GM18502 (cell line): ENCODE data around the gene THAP8.

Experiments
- ATAC-seq: cut with Tn5 transposase; IDR thresholded peaks from one replicate; pipeline ENCODE4 v1.9.1; 2021; ENCODE audit warnings: mild to moderate bottlenecking; ENCODE audit not compliant: unreplicated experiment, poor library complexity

The THAP8 gene, protein sequence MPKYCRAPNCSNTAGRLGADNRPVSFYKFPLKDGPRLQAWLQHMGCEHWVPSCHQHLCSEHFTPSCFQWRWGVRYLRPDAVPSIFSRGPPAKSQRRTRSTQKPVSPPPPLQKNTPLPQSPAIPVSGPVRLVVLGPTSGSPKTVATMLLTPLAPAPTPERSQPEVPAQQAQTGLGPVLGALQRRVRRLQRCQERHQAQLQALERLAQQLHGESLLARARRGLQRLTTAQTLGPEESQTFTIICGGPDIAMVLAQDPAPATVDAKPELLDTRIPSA

DNA sequence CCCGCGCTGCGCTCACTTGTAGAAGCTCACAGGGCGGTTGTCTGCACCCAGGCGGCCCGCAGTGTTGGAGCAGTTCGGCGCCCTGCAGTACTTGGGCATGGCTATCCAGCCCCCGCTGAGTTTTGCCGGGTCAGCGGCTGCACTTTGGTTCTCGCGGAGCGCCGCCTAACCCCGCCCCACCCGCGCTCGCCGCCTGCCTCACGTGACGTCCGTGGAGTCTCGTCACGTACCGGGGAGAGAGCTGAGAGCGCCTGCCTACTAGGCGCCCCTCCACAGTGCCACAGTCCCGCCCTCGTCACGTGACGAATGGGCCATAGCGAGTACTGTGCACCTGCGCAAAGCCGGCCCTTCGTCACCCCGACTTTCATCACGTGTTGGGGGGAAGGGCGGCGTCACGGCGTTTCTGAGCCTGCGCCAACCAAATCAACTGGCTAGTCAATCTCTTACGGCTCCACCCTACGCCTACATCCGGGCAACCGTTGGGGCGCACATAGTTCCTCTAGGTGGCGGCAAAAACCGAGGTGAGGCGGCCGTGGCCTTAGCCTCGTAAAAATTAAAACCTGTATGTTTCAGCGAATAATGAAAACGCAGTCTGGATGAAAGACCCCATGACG is at the start of gene THAP8:
Gene THAP8 (minus strand): TSS at position 167 of the 614 bp plus-strand sequence. CDS start 68 bp downstream, at position 99.
- peak; percentile 84 for ATAC-seq

DNA sequence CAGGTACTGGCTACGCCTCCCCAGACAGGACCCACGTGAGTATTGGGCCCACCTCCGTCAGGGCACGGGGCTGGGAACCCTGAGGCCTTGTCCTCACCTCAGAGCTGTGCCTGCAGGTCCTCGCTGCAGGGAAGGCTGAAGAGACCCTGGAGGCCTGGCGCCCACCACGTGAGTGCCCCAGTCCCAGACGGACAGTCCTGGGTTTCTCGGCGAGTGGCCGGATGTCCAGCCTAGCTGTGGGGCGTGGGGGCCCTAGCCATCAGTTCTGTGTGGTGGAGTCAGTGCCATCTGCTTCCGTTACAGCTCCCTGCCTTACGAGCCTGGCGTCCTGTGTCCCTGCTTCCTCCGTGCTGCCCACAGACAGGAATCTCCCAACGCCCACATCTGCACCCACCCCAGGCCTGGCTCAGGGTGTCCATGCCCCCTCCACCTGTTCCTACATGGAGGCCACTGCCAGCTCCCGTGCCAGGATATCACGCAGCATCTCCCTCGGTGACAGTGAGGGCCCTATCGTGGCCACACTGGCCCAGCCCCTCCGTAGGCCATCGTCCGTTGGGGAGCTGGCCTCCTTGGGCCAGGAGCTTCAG is 49.0 kb upstream of the THAP8 start:
- no peak for ATAC-seq

DNA sequence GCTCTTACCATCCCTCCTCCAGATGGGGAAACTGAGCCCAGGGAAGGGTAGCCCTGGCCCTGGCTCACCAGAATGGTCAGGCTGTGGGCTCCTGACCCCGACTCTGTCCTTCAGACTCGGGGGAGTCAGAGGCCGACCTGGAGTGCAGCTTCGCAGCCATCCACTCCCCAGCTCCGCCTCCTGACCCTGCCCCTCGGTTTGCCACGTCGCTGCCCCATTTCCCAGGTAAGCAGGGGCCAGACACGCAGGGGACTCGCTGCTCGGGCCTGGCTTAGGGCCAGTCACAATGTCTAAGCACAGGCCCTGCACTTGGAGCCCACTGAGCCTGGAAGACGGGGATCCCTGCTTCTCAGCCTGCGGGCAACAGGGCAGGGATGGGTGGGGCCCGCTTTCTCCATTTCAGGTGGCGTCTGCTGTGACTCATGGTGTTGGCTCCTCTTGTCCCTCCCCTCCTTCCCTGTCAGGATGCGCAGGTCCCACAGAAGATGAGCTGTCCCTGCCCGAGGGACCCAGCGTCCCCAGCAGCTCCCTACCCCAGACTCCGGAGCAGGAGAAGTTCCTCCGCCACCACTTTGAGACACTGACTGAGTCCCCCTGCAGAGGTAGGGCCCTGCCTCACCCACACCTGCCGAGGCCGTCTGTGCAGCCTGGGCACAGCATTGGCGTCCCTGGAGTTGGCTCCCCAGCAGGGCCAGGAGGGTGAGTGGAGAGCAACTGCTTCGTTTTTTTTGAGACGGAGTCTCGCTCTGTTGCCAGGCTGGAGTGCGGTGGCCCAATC is 47.7 kb upstream of the THAP8 start:
- no peak for ATAC-seq

DNA sequence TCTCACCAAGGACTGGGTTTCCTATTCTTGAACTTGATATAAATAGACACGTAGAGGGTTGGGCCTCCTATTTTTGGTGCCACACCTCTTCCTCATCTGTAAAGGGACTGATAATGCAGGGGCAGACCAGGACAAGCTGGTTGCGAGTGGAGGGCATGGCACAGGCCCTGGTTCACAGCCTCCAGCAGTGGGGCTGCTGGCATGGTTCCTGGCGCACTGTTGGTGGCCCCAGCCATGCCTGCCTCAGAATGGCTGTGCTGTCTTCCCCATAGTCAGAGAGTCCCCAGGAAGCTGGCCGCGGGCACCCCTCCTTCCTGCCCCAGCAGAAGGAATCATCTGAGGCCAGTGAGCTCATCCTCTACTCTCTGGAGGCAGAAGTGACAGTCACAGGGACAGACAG is 46.4 kb upstream of the THAP8 start:
- no peak for ATAC-seq

DNA sequence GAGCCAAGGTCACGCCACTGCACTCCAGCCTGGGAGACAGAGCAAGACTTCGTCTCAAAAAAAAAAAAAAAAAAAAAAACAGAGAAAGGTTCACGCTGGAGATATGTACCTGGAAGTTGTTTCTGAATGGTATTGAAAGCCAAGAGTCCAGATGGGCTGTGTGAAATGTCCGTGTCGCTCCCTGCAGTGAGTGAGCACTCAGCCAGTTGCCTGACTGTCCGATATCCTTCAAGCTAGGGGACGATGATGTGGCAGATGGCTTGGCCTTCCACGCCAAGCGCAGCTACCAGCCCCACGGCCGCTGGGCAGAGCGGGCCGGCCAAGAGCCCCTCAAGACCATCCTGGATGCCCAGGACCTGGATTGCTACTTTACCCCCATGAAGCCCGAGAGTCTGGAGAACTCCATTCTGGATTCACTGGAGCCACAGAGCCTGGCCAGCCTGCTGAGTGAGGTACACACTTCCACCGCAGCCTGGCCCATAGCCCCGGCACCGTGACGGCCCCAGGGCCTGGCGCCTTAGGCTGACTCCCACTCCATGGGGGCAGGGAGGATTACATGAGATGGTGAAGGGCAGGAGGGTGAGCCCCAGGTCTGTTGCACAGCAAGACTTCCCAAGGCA is 45.2 kb upstream of the THAP8 start:
- ATAC-seq: no peak

DNA sequence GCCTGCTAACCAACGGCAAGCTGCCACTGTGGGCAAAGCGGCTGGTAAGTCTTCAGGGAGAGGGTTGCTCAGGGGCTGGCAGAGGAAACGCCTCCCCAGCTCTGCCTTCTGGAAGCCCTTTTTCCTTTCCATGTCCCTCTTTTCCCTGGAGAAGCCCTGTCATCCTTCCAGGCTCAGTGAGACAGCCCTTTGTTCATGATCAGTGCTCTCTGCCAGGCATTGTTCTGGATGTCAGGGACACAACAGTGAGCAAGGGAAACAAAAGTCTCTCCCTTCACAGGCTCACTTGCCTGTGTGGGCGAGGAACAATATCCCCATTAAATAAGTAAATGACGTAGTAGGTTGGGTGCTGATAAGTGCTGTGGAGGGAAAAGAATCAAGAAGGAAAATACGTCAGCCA is 43.0 kb upstream of the THAP8 start:
- ATAC-seq: no peak

DNA sequence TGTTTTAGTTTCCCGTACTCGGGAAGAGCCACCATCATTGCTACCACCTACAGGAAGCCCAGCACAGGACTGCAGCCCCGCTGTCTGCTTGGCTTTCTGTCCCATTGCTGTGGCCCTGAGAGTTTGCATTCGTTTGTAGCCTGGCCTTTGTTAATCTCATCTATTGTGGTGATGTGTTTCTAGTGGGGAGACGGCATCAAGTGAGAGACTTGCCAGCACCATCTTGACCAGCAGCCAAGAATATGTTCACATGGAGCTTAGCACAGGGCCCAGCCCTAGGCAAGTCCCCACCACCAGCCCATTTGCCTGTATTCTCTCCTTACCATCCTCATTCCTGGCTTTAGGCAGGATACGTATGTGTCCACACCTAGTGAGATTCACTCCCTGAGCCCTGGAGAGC is 39.6 kb upstream of the THAP8 start:
- ATAC-seq: no peak

DNA sequence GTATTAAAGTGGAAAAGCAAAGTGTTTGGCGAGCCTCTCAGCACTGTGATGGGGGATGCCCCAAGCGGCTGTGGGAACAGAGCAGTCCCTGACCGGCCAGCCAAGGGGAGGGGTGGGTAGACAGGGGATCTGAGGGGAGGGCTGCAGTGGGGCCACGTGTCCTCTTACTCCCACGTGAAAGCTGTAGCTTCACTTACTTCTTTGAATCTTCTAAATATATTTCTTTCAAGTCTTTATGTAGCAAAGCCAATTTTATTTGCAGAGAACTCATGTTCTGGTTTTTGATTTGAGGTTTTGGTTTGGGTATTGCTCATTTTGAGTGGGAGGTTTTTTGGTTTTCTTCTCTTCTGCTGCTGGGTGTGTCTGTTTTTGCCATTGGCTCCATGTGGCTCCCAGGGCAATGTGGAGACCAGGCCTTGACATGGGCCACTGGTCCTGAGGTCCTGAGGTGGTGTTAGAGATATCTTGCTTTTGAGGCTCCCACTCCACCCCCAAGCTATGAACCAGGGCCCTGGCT is 39.1 kb upstream of the THAP8 start:
- no peak for ATAC-seq

DNA sequence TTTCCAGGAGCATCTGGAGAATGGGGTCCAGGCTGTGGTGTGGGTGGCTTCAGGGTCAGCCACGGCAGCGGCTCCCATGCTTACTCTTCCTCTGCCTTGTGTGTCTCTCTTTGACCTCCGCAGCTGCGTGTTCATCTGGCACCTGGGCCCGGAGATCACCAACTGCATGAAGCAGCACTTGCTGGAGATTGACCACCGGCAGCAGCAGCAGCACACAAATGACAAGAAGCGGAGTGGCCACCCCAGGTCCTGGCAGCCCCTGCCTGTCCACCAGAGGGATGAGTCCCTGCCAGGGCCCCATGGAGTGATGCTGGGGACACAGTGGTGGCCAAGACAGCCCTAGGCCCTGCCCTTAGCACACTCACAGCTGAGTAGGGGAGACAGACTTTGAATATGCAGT is 38.5 kb upstream of the THAP8 start:
- no peak for ATAC-seq

DNA sequence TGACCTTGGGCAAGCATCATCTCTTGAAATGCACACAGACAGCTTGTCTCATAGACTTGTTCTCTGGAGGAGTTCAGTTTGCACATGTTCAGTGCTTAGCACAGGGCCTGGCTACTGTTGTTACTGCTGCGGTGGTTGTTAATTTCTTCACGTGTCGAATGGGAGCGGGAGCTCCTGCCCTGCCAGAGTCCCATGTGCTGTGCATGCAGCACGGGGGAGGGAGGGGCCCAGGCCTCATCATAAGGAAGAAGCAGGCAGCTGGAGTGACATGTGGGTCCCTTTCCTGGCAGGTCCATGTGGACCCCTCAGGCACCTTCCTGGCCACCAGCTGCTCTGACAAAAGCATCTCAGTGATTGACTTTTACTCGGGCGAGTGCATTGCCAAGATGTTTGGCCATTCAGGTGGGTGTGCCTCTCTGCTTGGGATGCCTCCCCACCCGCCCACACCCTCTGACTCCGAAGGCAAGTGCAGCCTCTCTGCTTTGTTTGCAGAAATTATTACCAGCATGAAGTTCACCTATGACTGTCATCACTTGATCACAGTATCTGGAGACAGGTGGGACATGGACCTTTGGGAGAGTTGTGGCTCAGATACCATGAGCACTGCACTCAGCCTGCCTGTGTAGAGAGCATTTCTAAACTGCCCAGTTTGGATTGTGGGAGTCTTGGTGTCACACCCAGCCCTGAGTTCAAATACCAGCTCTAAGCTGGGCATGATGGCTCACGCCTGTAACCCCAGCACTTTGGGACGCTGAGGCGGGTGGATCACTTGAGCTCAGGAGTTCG is 37.0 kb upstream of the THAP8 start:
- no peak for ATAC-seq

DNA sequence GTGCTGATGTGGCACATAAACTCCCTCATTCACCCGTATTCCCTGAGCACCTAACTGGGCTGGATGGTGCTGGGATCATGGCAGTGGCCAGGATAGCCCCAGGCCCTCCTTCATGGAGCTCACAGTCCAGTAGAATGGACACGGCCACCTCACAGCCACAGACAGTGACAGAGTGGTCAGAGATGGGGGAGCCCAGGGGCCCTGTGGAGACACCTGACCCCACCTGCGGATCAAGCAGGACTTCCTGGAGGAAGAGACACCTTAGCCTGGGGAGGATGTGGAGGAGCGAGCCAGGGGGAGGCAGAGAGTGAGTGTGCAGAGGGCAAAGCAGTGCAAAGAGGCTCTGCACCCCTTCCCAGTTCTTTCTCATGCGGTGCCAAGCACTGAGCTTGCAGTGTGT is 35.8 kb upstream of the THAP8 start:
- no peak for ATAC-seq

DNA sequence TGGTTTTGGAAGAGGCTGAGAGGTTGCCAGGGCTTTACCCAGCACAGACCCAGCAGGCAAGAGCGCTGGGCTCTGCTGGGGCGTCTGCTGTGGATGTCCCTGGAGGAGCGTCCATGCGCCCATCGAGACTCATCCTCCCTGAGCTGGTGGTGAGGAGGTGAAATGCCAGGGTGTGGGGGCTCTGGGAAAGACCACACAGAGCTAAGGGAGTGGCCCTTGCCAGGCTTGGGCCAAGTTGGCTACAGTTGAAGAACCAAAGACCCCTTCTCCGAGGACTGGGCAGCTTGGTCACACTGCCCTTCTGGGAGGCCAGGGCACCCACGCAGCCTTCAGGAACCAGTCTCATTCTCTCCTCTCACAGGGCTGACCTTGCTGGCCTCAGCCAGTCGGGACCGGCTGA is 32.2 kb upstream of the THAP8 start:
- ATAC-seq: no peak

DNA sequence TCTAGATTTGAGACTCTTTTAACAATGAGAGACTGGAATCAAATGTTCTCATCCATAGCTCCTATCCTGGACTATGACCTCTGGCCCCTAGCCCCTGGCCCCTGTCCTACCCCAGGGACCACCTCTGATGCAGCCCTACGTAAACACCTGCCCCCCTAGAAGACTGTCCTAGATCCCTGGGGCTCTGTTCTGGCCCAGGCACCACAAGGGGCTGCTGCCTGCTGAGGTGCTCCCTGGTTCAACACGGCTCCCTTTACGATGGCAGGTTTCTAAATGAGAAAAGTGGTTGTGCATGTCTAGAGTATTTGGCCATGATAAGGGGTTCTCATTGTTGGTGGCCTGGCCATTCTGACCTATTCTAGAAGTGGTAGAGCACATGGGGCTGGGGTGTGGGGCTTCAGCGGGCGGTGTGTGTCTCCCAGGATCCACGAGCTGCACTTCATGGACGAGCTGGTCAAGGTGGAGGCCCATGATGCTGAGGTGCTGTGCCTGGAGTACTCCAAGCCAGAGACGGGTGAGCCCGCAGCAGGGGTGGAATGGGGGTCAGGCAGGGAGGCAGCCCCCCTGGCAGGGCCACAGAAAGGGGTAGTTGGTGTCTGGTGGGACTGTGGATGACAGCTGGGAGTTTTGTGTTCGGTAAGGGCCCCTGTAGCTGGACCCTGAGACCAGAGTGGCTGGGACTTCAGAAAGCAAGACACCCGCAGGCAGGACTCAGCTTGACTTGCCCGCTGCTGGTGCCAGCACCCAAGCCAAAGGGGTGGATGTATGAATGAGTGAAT is 30.3 kb upstream of the THAP8 start:
- ATAC-seq: no peak

DNA sequence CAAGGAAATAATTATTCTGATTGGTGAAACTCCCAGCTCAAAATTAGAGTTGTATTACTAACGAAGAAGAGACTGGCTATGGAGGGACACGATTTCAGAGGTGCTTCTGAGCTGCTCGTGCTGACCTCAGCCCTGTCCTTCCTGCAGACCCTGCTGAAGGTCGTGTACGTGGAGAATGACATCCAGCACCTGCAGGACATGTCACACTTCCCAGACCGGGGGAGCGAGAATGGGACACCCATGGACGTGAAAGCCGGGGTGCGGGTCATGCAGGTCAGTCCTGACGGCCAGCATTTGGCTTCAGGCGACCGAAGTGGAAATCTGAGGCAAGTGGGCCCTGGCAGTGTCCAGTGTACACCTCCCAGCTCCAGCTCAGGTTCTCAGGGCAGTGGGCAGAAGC is 28.8 kb upstream of the THAP8 start:
- ATAC-seq: no peak

DNA sequence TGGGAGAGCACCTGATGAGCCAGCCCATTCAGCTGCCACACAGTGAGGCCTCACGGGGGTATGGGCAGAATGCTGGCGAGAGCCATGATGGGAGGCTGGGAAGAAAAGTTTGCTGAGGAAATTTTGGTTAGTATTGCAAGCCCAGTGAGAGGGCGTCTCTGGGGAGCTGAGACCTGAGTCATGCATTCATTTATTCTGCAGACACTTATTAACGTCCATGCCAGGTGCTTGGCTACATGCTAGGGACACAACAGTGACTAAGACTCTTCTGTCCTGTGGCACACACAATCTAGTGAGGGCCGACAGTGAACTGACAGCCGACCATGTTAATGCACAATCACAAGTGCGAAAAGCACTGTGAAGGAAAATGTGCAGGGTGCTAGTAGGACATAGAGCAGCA is 27.8 kb upstream of the THAP8 start:
- no peak for ATAC-seq

DNA sequence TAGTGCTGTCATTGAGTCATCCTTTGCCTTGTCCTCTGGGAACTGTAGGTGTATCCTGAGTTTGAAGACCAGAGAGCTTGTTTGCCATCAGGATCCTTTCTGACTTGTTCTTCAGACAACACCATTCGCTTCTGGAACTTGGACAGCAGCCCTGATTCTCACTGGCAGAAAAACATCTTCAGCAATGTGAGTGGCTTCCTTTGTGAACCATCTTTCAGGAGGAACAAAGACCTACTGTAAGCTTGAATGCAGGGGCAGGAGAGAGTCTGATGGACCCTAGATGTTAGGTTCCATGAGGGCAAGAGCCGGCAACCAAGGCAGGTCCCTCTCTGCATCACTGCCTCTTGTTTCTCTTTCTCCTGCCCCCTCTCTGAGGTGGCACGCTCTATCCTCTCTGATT is 27.3 kb upstream of the THAP8 start:
- ATAC-seq: no peak

DNA sequence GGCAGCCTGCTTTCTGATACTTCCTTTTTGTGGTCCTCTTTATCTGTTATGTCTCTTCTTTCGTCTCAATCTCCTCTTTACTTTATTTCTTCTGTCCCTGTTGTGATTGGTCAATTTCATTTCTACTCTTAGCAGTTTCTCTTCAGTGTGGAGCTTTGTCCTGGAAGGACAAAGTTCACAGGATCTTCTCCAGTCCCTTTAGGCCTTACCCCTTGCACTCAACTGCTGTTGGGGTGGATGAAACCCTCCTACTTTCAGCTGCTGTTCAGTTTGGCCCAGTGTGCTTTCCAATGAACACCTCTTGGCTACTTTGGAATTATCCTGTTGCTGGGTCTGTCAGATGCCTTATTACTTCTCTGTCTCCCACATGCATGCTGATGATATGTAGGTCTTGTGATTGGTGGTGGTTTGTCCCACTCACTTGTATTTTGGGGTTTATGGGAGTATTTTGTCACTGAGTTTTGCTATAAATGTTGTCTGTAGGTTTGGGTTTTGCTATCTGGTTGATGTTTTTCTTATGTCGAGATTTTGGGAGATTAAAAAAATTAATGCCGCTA is 25.4 kb upstream of the THAP8 start:
- no peak for ATAC-seq

DNA sequence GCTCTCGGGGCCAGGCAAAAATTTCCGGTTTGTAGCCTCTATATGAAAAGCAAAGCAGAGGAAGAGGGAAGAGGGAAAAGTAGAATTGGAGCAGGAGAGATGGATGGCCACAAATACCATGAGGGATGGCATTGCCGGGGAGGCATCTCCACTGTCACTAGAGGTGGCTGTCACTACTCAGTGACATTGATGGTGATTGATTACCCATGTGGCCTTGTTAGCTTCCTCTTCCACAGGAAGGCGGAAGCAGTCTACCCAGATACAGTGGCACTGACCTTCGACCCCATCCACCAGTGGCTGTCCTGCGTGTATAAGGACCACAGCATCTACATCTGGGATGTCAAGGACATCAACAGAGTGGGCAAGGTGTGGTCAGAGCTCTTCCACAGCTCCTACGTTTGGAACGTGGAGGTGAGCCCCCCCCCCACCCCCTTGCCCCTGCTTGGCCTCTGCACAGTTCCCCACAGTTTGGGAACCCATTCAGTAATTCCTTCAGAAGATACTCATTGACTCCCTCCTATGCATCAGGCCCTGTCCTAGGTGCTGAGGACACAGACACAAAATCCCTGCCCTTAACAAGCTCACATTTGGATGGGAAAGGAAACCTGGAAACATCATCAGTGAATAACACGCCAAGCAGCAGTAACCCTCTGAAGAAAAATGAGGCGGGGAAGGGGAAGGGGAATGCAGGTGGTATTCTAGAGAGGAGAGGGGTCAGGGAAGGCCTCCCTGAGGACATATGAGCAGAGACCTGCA is 19.2 kb upstream of the THAP8 start:
- ATAC-seq: no peak
